RKO (cell line): ENCODE data around the gene OR10P1.
"Not testable (repeated sequence)": the region's sequence is repeated elsewhere in the genome, so short reads cannot be mapped to it uniquely, and the experiment has no call there.

Experiments
- DNase-seq: peaks from one replicate; pipeline ENCODE4 v3.0.0-alpha.2; 2016; ENCODE audit warnings: low spot score

OR10P1 gene

GRCh38 chr12:55636853-55637252 lies at the start of gene OR10P1:
Gene OR10P1, plus strand, starts transcription at chr12:55636892. Its CDS starts 0 bp downstream, at chr12:55636892.
- DNase-seq = no peak

- DNase-seq = not testable (repeated sequence)
Measured at GRCh38 chr12:55590152-55590551, 46.5 kb upstream of the OR10P1 start.

GRCh38 chr12:55607821-55608594 lies 28.7 kb upstream of the OR10P1 start:
- no peak for DNase-seq

GRCh38 chr12:55610598-55610997 lies 26.1 kb upstream of the OR10P1 start:
- DNase-seq = no peak

- no peak for DNase-seq
Measured at GRCh38 chr12:55612646-55613045, 24.0 kb upstream of the OR10P1 start.

GRCh38 chr12:55614764-55615163 lies 21.9 kb upstream of the OR10P1 start:
- no peak for DNase-seq

- DNase-seq = peak; percentile 93
Measured at GRCh38 chr12:55619354-55620138, 17.1 kb upstream of the OR10P1 start.

GRCh38 chr12:55624056-55624455 lies 12.6 kb upstream of the OR10P1 start:
- DNase-seq = peak; percentile 8

- no peak for DNase-seq
Measured at GRCh38 chr12:55626154-55626553, 10.5 kb upstream of the OR10P1 start.

- no peak for DNase-seq
Measured at GRCh38 chr12:55629058-55629841, 7.4 kb upstream of the OR10P1 start.

GRCh38 chr12:55631056-55631455 lies 5.6 kb upstream of the OR10P1 start:
- no peak for DNase-seq

GRCh38 chr12:55631733-55632132 lies 5.0 kb upstream of the OR10P1 start:
- no peak for DNase-seq

GRCh38 chr12:55633151-55633550 lies 3.5 kb upstream of the OR10P1 start:
- no peak for DNase-seq

GRCh38 chr12:55636116-55636655 lies 506 bp upstream of the OR10P1 start:
- DNase-seq = no peak

- DNase-seq = no peak
Measured at GRCh38 chr12:55637467-55637866, 775 bp downstream of the OR10P1 start.

GRCh38 chr12:55641595-55641994 lies 4.9 kb downstream of the OR10P1 start:
- no peak for DNase-seq

GRCh38 chr12:55642267-55642666 lies 5.6 kb downstream of the OR10P1 start:
- DNase-seq = no peak

GRCh38 chr12:55642669-55643068 lies 6.0 kb downstream of the OR10P1 start:
- no peak for DNase-seq

GRCh38 chr12:55644591-55644990 lies 7.9 kb downstream of the OR10P1 start:
- no peak for DNase-seq

GRCh38 chr12:55647027-55647426 lies 10.3 kb downstream of the OR10P1 start:
- DNase-seq = no peak

GRCh38 chr12:55650620-55651298 lies 14.1 kb downstream of the OR10P1 start:
- DNase-seq = not testable (repeated sequence)

GRCh38 chr12:55651299-55651683 lies 14.6 kb downstream of the OR10P1 start:
- no peak for DNase-seq
